ENCODE data around the gene SH3RF3. TPM values are rescaled to one million over a fixed set of nuclear protein-coding genes. Genes with fewer than 3 reads are reported as not detected.

SH3RF3 gene
- total RNA-seq, 1 experiment from 2014 or later = not detected

- no peak overlapping the region for H2AFZ ChIP-seq (ENCODE audit: low read depth, low read length, poor library complexity, severe bottlenecking)
- ChIA-PET CTCF (no interaction called here), POLR2A (no interaction called here), RAD21 (ENCODE audit: low non-redundant PET in 1 of 2, low total read pairs in 2 of 2, uncharacterized antibody in 2 of 2, unreplicated experiment in 2 of 2) (no interaction called here)
- H3K4me1 ChIP-seq (ENCODE audit: control insufficient read depth in 1 of 2, insufficient read depth in 2 of 2, low read length in 2 of 2) = peaks cover 9 to 18% of the 10 kb centered on the region in 2 experiments; a peak in 3 of 4 replicates
- no peak overlapping the region for H3K27ac ChIP-seq (ENCODE audit: low read depth, low read length)
- H3K4me2 ChIP-seq (ENCODE audit: low read length) = no peak overlapping the region
- H3K4me3 ChIP-seq (replicated peaks in 1 of 2; ENCODE audit: low read depth in 1 of 2, low read length in 2 of 2) = no peak overlapping the region
- DNase-seq (ENCODE audit: low read depth, low spot score) (no peak), ATAC-seq (no peak)
- no peaks in the 10 kb centered on the region for H3K9me2 ChIP-seq (ENCODE audit: insufficient read depth)
- H4K20me1 ChIP-seq (ENCODE audit: insufficient read depth) = no peaks in the 10 kb centered on the region
- no peak overlapping the region for H3K9ac ChIP-seq (ENCODE audit: low read length)
- H3K36me3 ChIP-seq (ENCODE audit: control insufficient read depth in 1 of 2, insufficient read depth in 2 of 2, low read length in 2 of 2) = no peaks in the 10 kb centered on the region
- H3K9me3 ChIP-seq (ENCODE audit: control insufficient read depth in 1 of 2, insufficient read depth in 1 of 2, low read depth in 1 of 2, low read length in 2 of 2) = no peaks in the 10 kb centered on the region
- TF ChIP-seq ZFX (IDR thresholded peaks at IDR 0.05) (no peak), MAX (IDR thresholded peaks at IDR 0.05) (no peak), CBX3 (IDR thresholded peaks at IDR 0.05; ENCODE audit: low read depth) (no peak), ZNF274 (IDR thresholded peaks at IDR 0.05; ENCODE audit: low read depth, low read length) (no peak), EGR1 (IDR thresholded peaks at IDR 0.05; ENCODE audit: low read depth) (no peak), CEBPB (IDR thresholded peaks at IDR 0.05; ENCODE audit: low read depth) (no peak), FOSL1 (IDR thresholded peaks at IDR 0.05; ENCODE audit: low read depth) (no peak), RAD21 (IDR thresholded peaks at IDR 0.05; ENCODE audit: low read depth) (no peak), POLR2A (IDR thresholded peaks at IDR 0.05; ENCODE audit: borderline replicate concordance, extremely low read depth, insufficient read depth, insufficient read length) (no peak), SRF (IDR thresholded peaks at IDR 0.05; ENCODE audit: low read depth) (no peak)
- intact Hi-C loops (cut with micrococcal nuclease) = no loop called here
- no TSS peak for BruUV-seq (replicated peaks)
- H3K79me2 ChIP-seq (ENCODE audit: insufficient read depth, low read length) = no peaks in the 10 kb centered on the region
- no peaks in the 10 kb centered on the region for H3K27me3 ChIP-seq (ENCODE audit: insufficient read depth, low read length)
Measured at GRCh38 chr2:109472974-109473373, 344.0 kb downstream of the SH3RF3 start.

GRCh38 chr2:109473616-109474318 lies 344.8 kb downstream of the SH3RF3 start:
- Histone ChIP-seq H3K4me2 (ENCODE audit: low read length) (no peak overlapping the region), H3K4me3 (replicated peaks in 1 of 2; ENCODE audit: low read depth in 1 of 2, low read length in 2 of 2) (no peak overlapping the region), H3K27me3 (ENCODE audit: insufficient read depth, low read length) (no peaks in the 10 kb centered on the region), H2AFZ (ENCODE audit: low read depth, low read length, poor library complexity, severe bottlenecking) (no peak overlapping the region), H3K79me2 (ENCODE audit: insufficient read depth, low read length) (no peaks in the 10 kb centered on the region), H3K9me3 (ENCODE audit: control insufficient read depth in 1 of 2, insufficient read depth in 1 of 2, low read depth in 1 of 2, low read length in 2 of 2) (no peaks in the 10 kb centered on the region), H3K4me1 (ENCODE audit: control insufficient read depth in 1 of 2, insufficient read depth in 2 of 2, low read length in 2 of 2) (peaks cover 9 to 18% of the 10 kb centered on the region in 2 experiments; a peak in 3 of 4 replicates), H3K9ac (ENCODE audit: low read length) (no peak overlapping the region), H4K20me1 (ENCODE audit: insufficient read depth) (no peaks in the 10 kb centered on the region), H3K27ac (ENCODE audit: low read depth, low read length) (no peak overlapping the region), H3K36me3 (ENCODE audit: control insufficient read depth in 1 of 2, insufficient read depth in 2 of 2, low read length in 2 of 2) (no peaks in the 10 kb centered on the region), H3K9me2 (ENCODE audit: insufficient read depth) (no peaks in the 10 kb centered on the region)
- CTCF ChIA-PET = no interaction called here
- RAD21 ChIA-PET (ENCODE audit: low non-redundant PET in 1 of 2, low total read pairs in 2 of 2, uncharacterized antibody in 2 of 2, unreplicated experiment in 2 of 2) = no interaction called here
- DNase-seq (ENCODE audit: low read depth, low spot score) = no peak
- BruUV-seq (replicated peaks) = no TSS peak
- no peak for ATAC-seq
- POLR2A ChIA-PET = no interaction called here
- TF ChIP-seq POLR2A (IDR thresholded peaks at IDR 0.05; ENCODE audit: borderline replicate concordance, extremely low read depth, insufficient read depth, insufficient read length) = no peak
- TF ChIP-seq SRF (IDR thresholded peaks at IDR 0.05; ENCODE audit: low read depth) = no peak
- no peak for TF ChIP-seq CTCF (IDR thresholded peaks at IDR 0.05 in 2 of 3, conservative IDR thresholded peaks at IDR 0.05 in 1 of 3; ENCODE audit: borderline replicate concordance in 1 of 3, insufficient read depth in 1 of 3, low read depth in 2 of 3, low read length in 2 of 3)
- no peak for TF ChIP-seq SP1 (IDR thresholded peaks at IDR 0.05; ENCODE audit: low read depth)
- TF ChIP-seq MAX (IDR thresholded peaks at IDR 0.05) = no peak
- no peak for TF ChIP-seq ZBTB33 (IDR thresholded peaks at IDR 0.05; ENCODE audit: extremely low read depth, insufficient replicate concordance, low read length)
- intact Hi-C loops (cut with micrococcal nuclease) = no loop called here

Data from HCT116 (cell line).